Mesodermal cell (in vitro differentiated cells): ENCODE measurements around the gene SLC25A48.

Experiments used
- H3K27ac ChIP-seq: 2 replicates; pipeline ENCODE4 v1.7.0; 2013; ENCODE audit warnings: mild to moderate bottlenecking, low read depth, low read length, moderate library complexity; ENCODE audit not compliant: severe bottlenecking
- H3K36me3 ChIP-seq: 2 replicates; pipeline ENCODE4 v1.7.1; 2013; ENCODE audit warnings: mild to moderate bottlenecking, low read length, moderate library complexity; ENCODE audit not compliant: control insufficient read depth, insufficient read depth
- H3K4me1 ChIP-seq: one replicate; pipeline ENCODE4 v1.7.1; 2013; ENCODE audit warnings: mild to moderate bottlenecking, low read length; ENCODE audit not compliant: insufficient read depth, control insufficient read depth, poor library complexity, severe bottlenecking
- H3K4me3 ChIP-seq: 2 replicates; pipeline ENCODE4 v1.7.0; 2013; ENCODE audit warnings: low read length, control low read depth, mild to moderate bottlenecking; ENCODE audit not compliant: insufficient read depth, poor library complexity, severe bottlenecking; ENCODE audit errors: extremely low read depth
- H3K9me3 ChIP-seq: 2 replicates; pipeline ENCODE4 v1.7.1; 2013; ENCODE audit warnings: mild to moderate bottlenecking, low read length, moderate library complexity; ENCODE audit not compliant: control insufficient read depth
- WGBS, 2 experiments: methylation state at CpG; one replicate each; pipeline ENCODE4 v1.1.5; 2013; ENCODE audit warnings: missing lambda C conversion rate in 2 of 2; ENCODE audit not compliant: insufficient coverage in 2 of 2; 5-methylcytosine and 5-hydroxymethylcytosine counted together

SLC25A48 gene

GRCh38 chr5:135859641-135860040, 25.2 kb downstream of the SLC25A48 start:
- H3K36me3 ChIP-seq, result no peaks in the 10 kb centered on the region
- 80% methylated on average over 1 of the region's 1 CpG; no CpG with 5 or more reads in 1 of the 2 experiments for WGBS, 2 experiments
- no peaks in the 10 kb centered on the region for H3K4me1 ChIP-seq
- no peak overlapping the region for H3K4me3 ChIP-seq
- H3K27ac ChIP-seq, result no peak overlapping the region
- H3K9me3 ChIP-seq, result no peaks in the 10 kb centered on the region

- Histone ChIP-seq H3K9me3 (no peaks in the 10 kb centered on the region), H3K4me3 (no peak overlapping the region), H3K4me1 (no peaks in the 10 kb centered on the region), H3K36me3 (no peaks in the 10 kb centered on the region), H3K27ac (no peak overlapping the region)
- WGBS, 2 experiments, result no CpG with 5 or more reads among the region's 1 CpG
These were observed 27.2 kb downstream of the SLC25A48 start for GRCh38 chr5:135861641-135862040.

- H3K27ac ChIP-seq, result no peak overlapping the region
- H3K4me1 ChIP-seq, result no peaks in the 10 kb centered on the region
- H3K9me3 ChIP-seq, result no peaks in the 10 kb centered on the region
- H3K36me3 ChIP-seq, result no peaks in the 10 kb centered on the region
- H3K4me3 ChIP-seq, result no peak overlapping the region
These were observed 27.6 kb downstream of the SLC25A48 start for GRCh38 chr5:135862086-135862485.

GRCh38 chr5:135862744-135863143, 28.3 kb downstream of the SLC25A48 start:
- H3K27ac ChIP-seq, result no peak overlapping the region
- WGBS, 2 experiments, result 100% methylated on average over 2 of the region's 2 CpGs
- H3K4me3 ChIP-seq, result no peak overlapping the region
- no peaks in the 10 kb centered on the region for H3K9me3 ChIP-seq
- H3K36me3 ChIP-seq, result no peaks in the 10 kb centered on the region
- no peaks in the 10 kb centered on the region for H3K4me1 ChIP-seq

- H3K36me3 ChIP-seq, result no peaks in the 10 kb centered on the region
- H3K9me3 ChIP-seq, result no peaks in the 10 kb centered on the region
- no peak overlapping the region for H3K4me3 ChIP-seq
- 74 to 91% methylated on average over 3 of the region's 3 CpGs for WGBS, 2 experiments
- no peak overlapping the region for H3K27ac ChIP-seq
- H3K4me1 ChIP-seq, result no peaks in the 10 kb centered on the region
These were observed 30.3 kb downstream of the SLC25A48 start for GRCh38 chr5:135864503-135865435.

GRCh38 chr5:135866016-135866415, 31.6 kb downstream of the SLC25A48 start:
- WGBS, 2 experiments, result 60% methylated on average over 1 of the region's 2 CpGs; no CpG with 5 or more reads in 1 of the 2 experiments

GRCh38 chr5:135867599-135867998, 33.1 kb downstream of the SLC25A48 start:
- Histone ChIP-seq H3K9me3 (no peaks in the 10 kb centered on the region), H3K4me3 (no peak overlapping the region), H3K27ac (no peak overlapping the region), H3K36me3 (no peaks in the 10 kb centered on the region), H3K4me1 (no peaks in the 10 kb centered on the region)

More at GRCh38 chr5:135866016-135866415, 31.6 kb downstream of the SLC25A48 start:
- no peaks in the 10 kb centered on the region for H3K36me3 ChIP-seq
- H3K4me1 ChIP-seq, result no peaks in the 10 kb centered on the region
- no peak overlapping the region for H3K27ac ChIP-seq
- no peaks in the 10 kb centered on the region for H3K9me3 ChIP-seq
- H3K4me3 ChIP-seq, result no peak overlapping the region

- Histone ChIP-seq H3K27ac (no peak overlapping the region), H3K4me3 (no peak overlapping the region), H3K36me3 (no peaks in the 10 kb centered on the region), H3K9me3 (no peaks in the 10 kb centered on the region), H3K4me1 (no peaks in the 10 kb centered on the region)
- WGBS, 2 experiments, result 33 to 43% methylated on average over 1 to 2 of the region's 2 CpGs
These were observed 34.2 kb downstream of the SLC25A48 start for GRCh38 chr5:135868681-135869080.

GRCh38 chr5:135869276-135869675, 34.8 kb downstream of the SLC25A48 start:
- no peak overlapping the region for H3K27ac ChIP-seq
- WGBS, 2 experiments, result 100% methylated on average over 1 to 2 of the region's 2 CpGs
- no peaks in the 10 kb centered on the region for H3K36me3 ChIP-seq
- H3K9me3 ChIP-seq, result no peaks in the 10 kb centered on the region
- H3K4me1 ChIP-seq, result no peaks in the 10 kb centered on the region
- H3K4me3 ChIP-seq, result no peak overlapping the region

- WGBS, 2 experiments, result no CpG with 5 or more reads among the region's 3 CpGs
- no peaks in the 10 kb centered on the region for H3K36me3 ChIP-seq
- no peak overlapping the region for H3K27ac ChIP-seq
These were observed 35.5 kb downstream of the SLC25A48 start for GRCh38 chr5:135869935-135870334.

GRCh38 chr5:135871268-135871915, 36.9 kb downstream of the SLC25A48 start:
- H3K4me1 ChIP-seq, result no peaks in the 10 kb centered on the region

More at GRCh38 chr5:135869935-135870334, 35.5 kb downstream of the SLC25A48 start:
- H3K4me1 ChIP-seq, result no peaks in the 10 kb centered on the region
- H3K4me3 ChIP-seq, result no peak overlapping the region
- H3K9me3 ChIP-seq, result no peaks in the 10 kb centered on the region

More at GRCh38 chr5:135871268-135871915, 36.9 kb downstream of the SLC25A48 start:
- H3K27ac ChIP-seq, result no peak overlapping the region
- 73 to 76% methylated on average over 11 of the region's 11 CpGs for WGBS, 2 experiments
- H3K4me3 ChIP-seq, result no peak overlapping the region
- no peaks in the 10 kb centered on the region for H3K36me3 ChIP-seq
- no peaks in the 10 kb centered on the region for H3K9me3 ChIP-seq
